ENCODE measurements around the gene SUMF1. TPM values are rescaled to one million over a fixed set of nuclear protein-coding genes. Genes with fewer than 3 reads are reported as not detected.
A peak's percentile ranks its signal among the peaks of the same experiment; 100 is the strongest.

Gene SUMF1
- polyA plus RNA-seq, 6 donors from 2014 or later = 18.8 to 27.6 (median 22.2) TPM

GRCh38 chr3:4411833-4412232 is 55.2 kb downstream of the SUMF1 start:
- ATAC-seq (ENCODE audit: low read depth in 2 of 2) (no peak), DNase-seq (no peak)
- Mint-ChIP-seq H3K9me3 (no peaks in the 10 kb centered on the region), H3K36me3 (peaks cover 10 to 41% of the 10 kb centered on the region in 2 donors), H3K4me3 (no peak overlapping the region), H3K4me1 (no peaks in the 10 kb centered on the region), H3K27me3 (no peaks in the 10 kb centered on the region), H3K27ac (peak overlapping the region in 1 of 6 donors; percentile 14)

GRCh38 chr3:4411236-4411635 is 55.8 kb downstream of the SUMF1 start:
- Mint-ChIP-seq H3K9me3 (no peaks in the 10 kb centered on the region), H3K27me3 (no peaks in the 10 kb centered on the region), H3K36me3 (peaks cover 10 to 45% of the 10 kb centered on the region in 2 donors), H3K27ac (no peak overlapping the region), H3K4me3 (no peak overlapping the region), H3K4me1 (no peaks in the 10 kb centered on the region)
- DNase-seq (no peak), ATAC-seq (ENCODE audit: low read depth in 2 of 2) (no peak)

- Mint-ChIP-seq H3K27me3 (no peaks in the 10 kb centered on the region), H3K36me3 (peaks cover 10 to 45% of the 10 kb centered on the region in 2 donors), H3K27ac (no peak overlapping the region), H3K4me1 (no peaks in the 10 kb centered on the region), H3K4me3 (no peak overlapping the region), H3K9me3 (no peaks in the 10 kb centered on the region)
- DNase-seq (no peak), ATAC-seq (ENCODE audit: low read depth in 2 of 2) (no peak)
Measured at GRCh38 chr3:4410606-4411005, 56.5 kb downstream of the SUMF1 start.

DNA sequence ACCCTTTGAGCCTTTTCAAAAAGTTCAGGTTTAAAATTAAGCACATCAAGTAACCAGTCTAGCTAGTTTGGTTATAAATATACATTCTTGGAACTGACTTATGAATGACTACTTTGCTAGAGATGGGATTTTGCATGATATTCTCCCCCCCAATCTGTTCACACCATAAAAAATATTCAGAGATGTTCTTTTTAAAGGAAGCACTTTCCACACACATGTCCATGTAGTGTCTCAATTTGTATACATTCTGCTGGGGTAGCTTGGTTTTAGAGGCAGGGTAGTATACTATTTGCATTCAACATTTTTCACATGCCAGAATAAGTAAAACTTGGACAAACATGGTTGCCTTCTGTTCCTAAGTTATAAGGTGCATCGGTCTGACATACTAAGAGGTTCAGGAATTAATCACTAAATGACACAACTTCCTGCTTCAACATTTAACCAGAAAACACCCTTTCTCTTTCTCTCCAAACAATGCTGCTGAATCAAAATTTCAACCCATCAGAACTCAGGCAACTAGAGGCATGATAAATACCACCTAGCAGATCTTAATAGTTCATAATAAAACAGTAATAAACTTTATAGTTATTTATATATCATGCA is 57.0 kb downstream of the SUMF1 start:
- no peak overlapping the region for H3K27ac Mint-ChIP-seq
- no peaks in the 10 kb centered on the region for H3K9me3 Mint-ChIP-seq
- no peaks in the 10 kb centered on the region for H3K4me1 Mint-ChIP-seq
- H3K27me3 Mint-ChIP-seq = no peaks in the 10 kb centered on the region
- no peak for ATAC-seq (ENCODE audit: low read depth in 2 of 2)
- peaks cover 10 to 45% of the 10 kb centered on the region in 2 donors for H3K36me3 Mint-ChIP-seq
- no peak overlapping the region for H3K4me3 Mint-ChIP-seq
- DNase-seq = no peak

GRCh38 chr3:4409415-4409814 is 57.7 kb downstream of the SUMF1 start:
- no peaks in the 10 kb centered on the region for H3K4me1 Mint-ChIP-seq
- H3K4me3 Mint-ChIP-seq = no peak overlapping the region
- H3K36me3 Mint-ChIP-seq = peaks cover 10 to 45% of the 10 kb centered on the region in 2 donors
- no peaks in the 10 kb centered on the region for H3K27me3 Mint-ChIP-seq
- no peak for DNase-seq
- ATAC-seq (ENCODE audit: low read depth in 2 of 2) = no peak
- peak overlapping the region in 1 of 6 donors; percentile 22 for H3K27ac Mint-ChIP-seq
- no peaks in the 10 kb centered on the region for H3K9me3 Mint-ChIP-seq

GRCh38 chr3:4408958-4409357 is 58.1 kb downstream of the SUMF1 start:
- H3K27ac Mint-ChIP-seq = peak overlapping the region in 1 of 6 donors; percentile 81
- H3K27me3 Mint-ChIP-seq = no peaks in the 10 kb centered on the region
- no peaks in the 10 kb centered on the region for H3K4me1 Mint-ChIP-seq
- no peak for DNase-seq
- peaks cover 10 to 45% of the 10 kb centered on the region in 2 donors for H3K36me3 Mint-ChIP-seq
- no peak for ATAC-seq (ENCODE audit: low read depth in 2 of 2)
- H3K9me3 Mint-ChIP-seq = no peaks in the 10 kb centered on the region
- no peak overlapping the region for H3K4me3 Mint-ChIP-seq

DNA sequence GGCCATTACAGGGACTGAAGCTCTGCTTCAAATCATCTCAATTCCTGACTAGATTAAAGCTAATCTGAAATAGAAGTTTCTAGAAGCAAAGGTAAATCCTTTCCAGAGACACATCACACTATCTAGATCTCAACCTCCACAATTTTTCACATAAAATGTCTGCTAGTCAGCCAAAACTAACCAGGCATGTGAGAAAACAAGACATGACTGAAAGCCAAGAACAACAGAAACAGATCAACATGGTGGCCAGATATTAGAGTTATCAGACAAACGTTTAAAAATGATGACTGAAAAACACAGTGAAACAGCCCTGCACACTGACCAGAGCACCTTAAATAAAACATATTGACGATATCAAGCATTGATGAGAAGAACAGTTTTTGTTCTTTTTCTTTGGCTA is 59.1 kb downstream of the SUMF1 start:
- Mint-ChIP-seq H3K27me3 (no peaks in the 10 kb centered on the region), H3K9me3 (no peaks in the 10 kb centered on the region), H3K27ac (no peak overlapping the region), H3K4me3 (no peak overlapping the region), H3K4me1 (no peaks in the 10 kb centered on the region), H3K36me3 (peaks cover 18 to 45% of the 10 kb centered on the region in 2 donors)
- ATAC-seq (ENCODE audit: low read depth in 2 of 2) = no peak
- DNase-seq = no peak

- no peaks in the 10 kb centered on the region for H3K27me3 Mint-ChIP-seq
- ATAC-seq (ENCODE audit: low read depth in 2 of 2) (no peak), DNase-seq (no peak)
- H3K36me3 Mint-ChIP-seq = peaks cover 21 to 49% of the 10 kb centered on the region in 2 donors
- H3K9me3 Mint-ChIP-seq = no peaks in the 10 kb centered on the region
- no peak overlapping the region for H3K4me3 Mint-ChIP-seq
- H3K27ac Mint-ChIP-seq = no peak overlapping the region
- no peaks in the 10 kb centered on the region for H3K4me1 Mint-ChIP-seq
Measured at GRCh38 chr3:4406746-4407568, 60.1 kb downstream of the SUMF1 start.

GRCh38 chr3:4404881-4405280 is 62.2 kb downstream of the SUMF1 start:
- Mint-ChIP-seq H3K4me3 (no peak overlapping the region), H3K4me1 (no peaks in the 10 kb centered on the region), H3K27ac (peak overlapping the region in 1 of 6 donors; percentile 10), H3K27me3 (no peaks in the 10 kb centered on the region), H3K36me3 (peaks cover 25 to 35% of the 10 kb centered on the region in 2 donors), H3K9me3 (no peaks in the 10 kb centered on the region)
- ATAC-seq (ENCODE audit: low read depth in 2 of 2) (no peak), DNase-seq (no peak)

- Mint-ChIP-seq H3K27me3 (no peaks in the 10 kb centered on the region), H3K27ac (no peak overlapping the region), H3K9me3 (no peaks in the 10 kb centered on the region), H3K4me1 (no peaks in the 10 kb centered on the region), H3K4me3 (no peak overlapping the region), H3K36me3 (peaks cover 21 to 25% of the 10 kb centered on the region in 2 donors)
- DNase-seq (no peak), ATAC-seq (ENCODE audit: low read depth in 2 of 2) (no peak)
Measured at GRCh38 chr3:4401441-4401840, 65.6 kb downstream of the SUMF1 start.

DNA sequence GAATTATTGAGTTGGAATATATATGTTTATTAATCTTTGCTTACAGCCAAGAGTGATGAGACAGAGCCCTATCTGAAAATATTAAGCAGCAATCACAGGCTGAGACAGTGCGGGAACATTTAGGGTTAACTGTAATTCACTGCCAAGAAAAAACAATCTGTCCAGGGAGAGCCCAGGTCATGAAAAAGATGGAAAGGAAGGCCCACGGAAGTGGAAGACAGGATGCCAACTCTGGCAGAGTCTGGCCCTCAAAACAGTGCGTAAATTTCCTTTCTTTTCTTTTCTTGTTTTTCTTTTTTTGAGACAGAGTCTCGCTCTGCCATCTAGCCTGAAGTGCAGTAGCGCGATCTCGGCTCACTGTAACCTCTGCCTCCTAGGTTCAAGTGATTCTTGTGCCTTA is 67.6 kb downstream of the SUMF1 start:
- ATAC-seq (ENCODE audit: low read depth in 2 of 2) (no peak), DNase-seq (no peak)
- Mint-ChIP-seq H3K36me3 (peaks cover 25 to 26% of the 10 kb centered on the region in 2 donors), H3K4me1 (no peaks in the 10 kb centered on the region), H3K9me3 (no peaks in the 10 kb centered on the region), H3K27ac (no peak overlapping the region), H3K4me3 (no peak overlapping the region), H3K27me3 (no peaks in the 10 kb centered on the region)

GRCh38 chr3:4398941-4399245 is 68.2 kb downstream of the SUMF1 start:
- ATAC-seq (ENCODE audit: low read depth in 2 of 2) (no peak), DNase-seq (no peak)
- Mint-ChIP-seq H3K36me3 (peaks cover 25 to 27% of the 10 kb centered on the region in 2 donors), H3K27me3 (no peaks in the 10 kb centered on the region), H3K9me3 (no peaks in the 10 kb centered on the region), H3K27ac (no peak overlapping the region), H3K4me3 (no peak overlapping the region), H3K4me1 (no peaks in the 10 kb centered on the region)

GRCh38 chr3:4398120-4398940 is 68.7 kb downstream of the SUMF1 start:
- DNase-seq = no peak

GRCh38 chr3:4397466-4397865 is 69.6 kb downstream of the SUMF1 start:
- Mint-ChIP-seq H3K36me3 (peaks cover 13 to 18% of the 10 kb centered on the region in 2 donors), H3K27ac (no peak overlapping the region), H3K9me3 (no peaks in the 10 kb centered on the region), H3K4me3 (no peak overlapping the region), H3K4me1 (no peaks in the 10 kb centered on the region), H3K27me3 (no peaks in the 10 kb centered on the region)
- ATAC-seq (ENCODE audit: low read depth in 2 of 2) = no peak
- DNase-seq = no peak

More at GRCh38 chr3:4398120-4398940, 68.7 kb downstream of the SUMF1 start:
- Mint-ChIP-seq H3K4me1 (no peaks in the 10 kb centered on the region), H3K27ac (no peak overlapping the region), H3K36me3 (peaks cover 20 to 24% of the 10 kb centered on the region in 2 donors), H3K9me3 (no peaks in the 10 kb centered on the region), H3K4me3 (no peak overlapping the region), H3K27me3 (no peaks in the 10 kb centered on the region)
- no peak for ATAC-seq (ENCODE audit: low read depth in 2 of 2)

Data from naive B cell (primary cell).